CD8-positive, alpha-beta memory T cell (primary cell): ENCODE measurements around the gene COL8A1. TPM values are rescaled to one million over a fixed set of nuclear protein-coding genes. Genes with fewer than 3 reads are reported as not detected.

Experiments
- CTCF ChIA-PET: fragments of 350-600 bp; sonication (Branson Sonifier 250); formaldehyde crosslinking; loops from one replicate; lab custom pipeline; 2021; ENCODE audit warnings: antibody characterized with exemption; lab: Charles Lee
- POLR2A ChIA-PET: fragments of 350-600 bp; sonication (Branson Sonifier 250); formaldehyde crosslinking; loops from one replicate; lab custom pipeline; 2021; ENCODE audit warnings: antibody characterized with exemption; lab: Charles Lee
- DNase-seq, 5 donors: peaks; one replicate each; pipeline versions ENCODE4 v3.0.0 to v3.0.0-alpha.2; 2020 to 2022; ENCODE audit warnings: mixed read lengths in 1 of 5
- H3K27ac ChIP-seq: one replicate; pipeline ENCODE4 v1.7.0; 2013; ENCODE audit warnings: low read depth, mild to moderate bottlenecking, low read length, moderate library complexity
- H3K27me3 ChIP-seq: 2 replicates; pipeline ENCODE4 v1.7.0; 2013; ENCODE audit warnings: low read length, mild to moderate bottlenecking; ENCODE audit not compliant: insufficient read depth, poor library complexity, severe bottlenecking
- H3K36me3 ChIP-seq: 2 replicates; pipeline ENCODE4 v1.7.0; 2013; ENCODE audit warnings: mild to moderate bottlenecking, low read length, moderate library complexity; ENCODE audit not compliant: insufficient read depth
- H3K4me1 ChIP-seq: 2 replicates; pipeline ENCODE4 v1.7.0; 2013; ENCODE audit warnings: mild to moderate bottlenecking, low read length, moderate library complexity; ENCODE audit not compliant: insufficient read depth
- H3K4me3 ChIP-seq: 2 replicates; pipeline ENCODE4 v1.7.0; 2013; ENCODE audit warnings: mild to moderate bottlenecking, low read length
- H3K9me3 ChIP-seq: 2 replicates; pipeline ENCODE4 v1.7.0; 2013; ENCODE audit warnings: mild to moderate bottlenecking, low read length
- H3K27ac Mint-ChIP-seq, 8 donors: one replicate each; pipeline ENCODE4 v1.8.0; 2020 to 2021; ENCODE audit warnings: mixed read lengths in 8 of 8, mild to moderate bottlenecking in 6 of 8, inconsistent platforms in 3 of 8, moderate library complexity in 3 of 8
- H3K27me3 Mint-ChIP-seq, 2 donors: one replicate each; pipeline ENCODE4 v1.8.0; 2020 to 2021; ENCODE audit warnings: mixed read lengths in 2 of 2, mild to moderate bottlenecking in 1 of 2, moderate library complexity in 1 of 2
- H3K36me3 Mint-ChIP-seq, 3 donors: one replicate each; pipeline ENCODE4 v1.8.0; 2020 to 2021; ENCODE audit warnings: mixed read lengths in 3 of 3, inconsistent platforms in 1 of 3, mild to moderate bottlenecking in 1 of 3
- H3K4me1 Mint-ChIP-seq, 3 donors: one replicate each; pipeline ENCODE4 v1.8.0; 2020 to 2021; ENCODE audit warnings: mixed read lengths in 3 of 3, inconsistent platforms in 1 of 3, mild to moderate bottlenecking in 1 of 3
- H3K4me3 Mint-ChIP-seq, 7 donors: one replicate each; pipeline ENCODE4 v1.8.0; 2020 to 2021; ENCODE audit warnings: mixed read lengths in 7 of 7, mild to moderate bottlenecking in 6 of 7, moderate library complexity in 4 of 7, inconsistent platforms in 2 of 7
- H3K9me3 Mint-ChIP-seq, 5 donors: one replicate each; pipeline ENCODE4 v1.8.0; 2020 to 2022; ENCODE audit warnings: mixed read lengths in 5 of 5, mild to moderate bottlenecking in 3 of 5, moderate library complexity in 2 of 5, inconsistent platforms in 1 of 5
- polyA plus RNA-seq: library from polyadenylated mRNA; unstranded; fragments of 300-500 nt; fragmentation: Illumina TruSeq; gene quantifications from one replicate; pipeline ENCODE4 v1.2.3, GENCODE V29; 2021
- total RNA-seq, 2 experiments: library from RNA; stranded (reverse); gene quantifications; one replicate each; pipeline ENCODE4 v1.2.3, GENCODE V29; 2021

Gene COL8A1
- total and polyA plus RNA-seq, 3 experiments from 2014 or later = not detected

GRCh38 chr3:99651531-99651930, 13.1 kb downstream of the COL8A1 start:
- peaks cover 0 to 2% (median 0%) of the 10 kb centered on the region in 5 donors for H3K9me3 Mint-ChIP-seq
- H3K36me3 ChIP-seq = no peaks in the 10 kb centered on the region
- no peak overlapping the region for H3K4me3 Mint-ChIP-seq
- no peaks in the 10 kb centered on the region for H3K27me3 ChIP-seq
- H3K4me1 Mint-ChIP-seq = no peaks in the 10 kb centered on the region
- H3K27me3 Mint-ChIP-seq = peaks cover 0 to 2% of the 10 kb centered on the region in 2 donors
- no peaks in the 10 kb centered on the region for H3K9me3 ChIP-seq
- DNase-seq = no peak
- H3K27ac Mint-ChIP-seq = no peak overlapping the region
- POLR2A ChIA-PET = no interaction called here
- H3K27ac ChIP-seq = no peak overlapping the region
- no peaks in the 10 kb centered on the region for H3K4me1 ChIP-seq
- CTCF ChIA-PET = no interaction called here
- no peak overlapping the region for H3K4me3 ChIP-seq
- H3K36me3 Mint-ChIP-seq = no peaks in the 10 kb centered on the region

DNA sequence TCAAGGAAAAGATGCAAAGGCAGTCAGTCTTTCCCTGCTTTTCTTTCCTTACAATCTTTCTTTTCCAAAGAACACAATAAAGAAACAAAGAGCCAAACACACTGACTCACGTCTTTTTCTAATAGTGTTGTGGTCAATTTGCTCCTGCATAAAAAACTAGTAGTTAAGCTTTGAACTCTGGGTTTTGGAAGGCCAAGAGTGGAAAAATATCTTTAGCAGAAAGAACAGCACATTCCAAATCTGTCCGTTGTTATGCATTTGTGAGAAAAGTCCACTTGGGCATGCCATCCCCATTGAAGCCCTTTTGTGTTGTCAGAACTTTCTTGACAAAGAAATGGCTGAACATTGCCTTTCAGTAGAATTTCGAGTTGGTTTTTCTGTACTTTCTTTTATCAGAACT, 18.2 kb downstream of the COL8A1 start:
- Mint-ChIP-seq H3K4me1 (no peaks in the 10 kb centered on the region), H3K27me3 (peaks cover 0 to 4% of the 10 kb centered on the region in 2 donors)
- CTCF ChIA-PET = no interaction called here

DNA sequence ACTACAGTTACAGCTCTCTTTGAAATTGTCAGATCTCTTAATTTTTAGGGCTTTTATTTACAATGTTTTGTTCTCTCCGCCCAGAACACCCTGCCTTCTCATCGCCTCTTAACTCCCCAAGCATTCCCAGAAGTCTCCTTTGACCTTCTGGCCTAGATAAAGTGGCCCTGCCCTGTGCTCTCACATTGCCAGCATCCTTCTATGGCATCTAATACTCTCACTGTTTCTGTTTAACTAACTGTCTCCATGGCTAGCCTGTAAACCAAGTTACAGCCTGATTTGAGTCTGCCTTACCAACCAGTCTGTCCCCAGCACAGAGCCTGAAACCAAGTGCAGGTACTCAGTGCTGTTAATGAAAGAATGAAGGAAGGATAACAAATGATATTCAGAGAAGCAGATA, 19.9 kb downstream of the COL8A1 start:
- no peak overlapping the region for H3K27ac ChIP-seq
- H3K4me3 ChIP-seq = no peak overlapping the region
- no peak for DNase-seq
- H3K9me3 ChIP-seq = no peaks in the 10 kb centered on the region
- ChIA-PET POLR2A (no interaction called here), CTCF (no interaction called here)
- peaks cover 0 to 3% (median 0%) of the 10 kb centered on the region in 3 donors for H3K36me3 Mint-ChIP-seq
- no peaks in the 10 kb centered on the region for H3K9me3 Mint-ChIP-seq
- peaks cover 0 to 4% of the 10 kb centered on the region in 2 donors for H3K27me3 Mint-ChIP-seq
- H3K27ac Mint-ChIP-seq = no peak overlapping the region
- no peaks in the 10 kb centered on the region for H3K4me1 Mint-ChIP-seq
- H3K36me3 ChIP-seq = no peaks in the 10 kb centered on the region
- H3K4me1 ChIP-seq = no peaks in the 10 kb centered on the region
- H3K27me3 ChIP-seq = no peaks in the 10 kb centered on the region
- no peak overlapping the region for H3K4me3 Mint-ChIP-seq

More for the DNA sequence above, 18.2 kb downstream of the COL8A1 start:
- Histone ChIP-seq H3K4me1 (no peaks in the 10 kb centered on the region), H3K27ac (no peak overlapping the region), H3K4me3 (no peak overlapping the region), H3K9me3 (no peaks in the 10 kb centered on the region), H3K36me3 (no peaks in the 10 kb centered on the region), H3K27me3 (no peaks in the 10 kb centered on the region)
- POLR2A ChIA-PET = no interaction called here
- no peaks in the 10 kb centered on the region for H3K9me3 Mint-ChIP-seq
- H3K36me3 Mint-ChIP-seq = peaks cover 0 to 3% (median 0%) of the 10 kb centered on the region in 3 donors
- no peak for DNase-seq
- H3K27ac Mint-ChIP-seq = no peak overlapping the region
- H3K4me3 Mint-ChIP-seq = no peak overlapping the region

GRCh38 chr3:99659032-99659431, 20.6 kb downstream of the COL8A1 start:
- peaks cover 0 to 3% (median 0%) of the 10 kb centered on the region in 3 donors for H3K36me3 Mint-ChIP-seq

DNA sequence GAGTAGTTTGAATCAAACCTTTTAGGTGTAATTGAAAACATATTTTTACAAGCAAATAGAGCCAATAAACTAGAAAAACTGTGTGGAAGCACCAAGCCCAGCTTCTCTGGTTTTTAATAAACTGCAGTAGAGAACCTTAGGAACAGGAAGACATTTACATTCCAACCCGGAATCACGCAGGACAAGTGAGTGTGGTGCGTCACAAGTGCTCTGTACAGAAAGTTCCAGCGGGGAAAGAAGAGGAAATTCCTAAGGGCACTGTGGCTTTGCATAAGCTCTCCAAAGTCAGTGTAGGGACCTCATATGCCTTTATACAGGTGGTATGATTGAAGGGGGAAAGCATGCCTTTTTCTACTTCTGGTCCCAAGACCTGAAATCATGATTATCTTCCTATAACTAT, 21.6 kb downstream of the COL8A1 start:
- H3K4me1 Mint-ChIP-seq = no peaks in the 10 kb centered on the region
- no peak overlapping the region for H3K27ac ChIP-seq
- no peaks in the 10 kb centered on the region for H3K9me3 ChIP-seq
- peaks cover 0 to 4% of the 10 kb centered on the region in 2 donors for H3K27me3 Mint-ChIP-seq
- H3K27ac Mint-ChIP-seq = no peak overlapping the region
- H3K27me3 ChIP-seq = no peaks in the 10 kb centered on the region
- ChIA-PET POLR2A (no interaction called here), CTCF (no interaction called here)
- peaks cover 0 to 3% (median 0%) of the 10 kb centered on the region in 3 donors for H3K36me3 Mint-ChIP-seq
- no peaks in the 10 kb centered on the region for H3K4me1 ChIP-seq
- DNase-seq = no peak
- no peak overlapping the region for H3K4me3 Mint-ChIP-seq
- H3K4me3 ChIP-seq = no peak overlapping the region
- H3K36me3 ChIP-seq = no peaks in the 10 kb centered on the region
- H3K9me3 Mint-ChIP-seq = no peaks in the 10 kb centered on the region

More at GRCh38 chr3:99659032-99659431, 20.6 kb downstream of the COL8A1 start:
- no peak for DNase-seq
- Histone ChIP-seq H3K4me1 (no peaks in the 10 kb centered on the region), H3K4me3 (no peak overlapping the region), H3K36me3 (no peaks in the 10 kb centered on the region), H3K9me3 (no peaks in the 10 kb centered on the region), H3K27ac (no peak overlapping the region), H3K27me3 (no peaks in the 10 kb centered on the region)
- Mint-ChIP-seq H3K27ac (no peak overlapping the region), H3K4me1 (no peaks in the 10 kb centered on the region), H3K27me3 (peaks cover 0 to 4% of the 10 kb centered on the region in 2 donors), H3K9me3 (no peaks in the 10 kb centered on the region), H3K4me3 (no peak overlapping the region)
- ChIA-PET CTCF (no interaction called here), POLR2A (no interaction called here)

- H3K4me1 Mint-ChIP-seq = no peaks in the 10 kb centered on the region
- H3K27ac Mint-ChIP-seq = no peak overlapping the region
- H3K4me1 ChIP-seq = no peaks in the 10 kb centered on the region
- H3K27me3 Mint-ChIP-seq = peaks cover 4 to 13% of the 10 kb centered on the region in 2 donors
- H3K36me3 ChIP-seq = no peaks in the 10 kb centered on the region
- peaks cover 0 to 3% (median 0%) of the 10 kb centered on the region in 3 donors for H3K36me3 Mint-ChIP-seq
- H3K9me3 ChIP-seq = no peaks in the 10 kb centered on the region
- CTCF ChIA-PET = no interaction called here
- POLR2A ChIA-PET = no interaction called here
- peaks cover 2% of the 10 kb centered on the region for H3K27me3 ChIP-seq
- no peak overlapping the region for H3K4me3 ChIP-seq
- no peak overlapping the region for H3K27ac ChIP-seq
- H3K4me3 Mint-ChIP-seq = no peak overlapping the region
- DNase-seq = no peak
- H3K9me3 Mint-ChIP-seq = no peaks in the 10 kb centered on the region
Observed at GRCh38 chr3:99662838-99663570, 24.6 kb downstream of the COL8A1 start.

DNA sequence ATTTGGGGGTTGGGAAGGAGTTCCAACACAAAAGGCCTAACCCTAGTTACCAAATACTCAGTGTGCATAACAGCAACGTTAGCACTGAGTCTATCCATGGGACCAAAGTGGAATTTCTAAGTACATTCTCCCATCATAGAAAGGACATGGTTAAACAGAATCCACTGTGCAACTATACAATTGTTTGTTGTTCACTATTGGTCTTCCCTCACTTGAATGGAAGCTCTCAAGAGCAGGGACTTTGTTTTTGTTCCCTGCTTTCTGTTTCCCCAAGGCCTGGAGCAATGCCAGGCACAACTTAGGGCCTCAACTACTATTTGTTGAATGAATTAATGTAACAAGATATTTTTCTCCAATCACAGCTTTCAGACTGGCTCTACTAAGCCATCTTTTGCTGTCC, 25.6 kb downstream of the COL8A1 start:
- POLR2A ChIA-PET = no interaction called here
- H3K4me1 ChIP-seq = no peaks in the 10 kb centered on the region
- CTCF ChIA-PET = no interaction called here
- DNase-seq = no peak
- no peak overlapping the region for H3K27ac ChIP-seq
- H3K9me3 ChIP-seq = no peaks in the 10 kb centered on the region
- H3K4me3 ChIP-seq = no peak overlapping the region
- Mint-ChIP-seq H3K9me3 (no peaks in the 10 kb centered on the region), H3K27me3 (peaks cover 0 to 13% of the 10 kb centered on the region in 2 donors), H3K36me3 (no peaks in the 10 kb centered on the region), H3K27ac (no peak overlapping the region), H3K4me3 (no peak overlapping the region), H3K4me1 (no peaks in the 10 kb centered on the region)
- peaks cover 2% of the 10 kb centered on the region for H3K27me3 ChIP-seq
- H3K36me3 ChIP-seq = no peaks in the 10 kb centered on the region

DNA sequence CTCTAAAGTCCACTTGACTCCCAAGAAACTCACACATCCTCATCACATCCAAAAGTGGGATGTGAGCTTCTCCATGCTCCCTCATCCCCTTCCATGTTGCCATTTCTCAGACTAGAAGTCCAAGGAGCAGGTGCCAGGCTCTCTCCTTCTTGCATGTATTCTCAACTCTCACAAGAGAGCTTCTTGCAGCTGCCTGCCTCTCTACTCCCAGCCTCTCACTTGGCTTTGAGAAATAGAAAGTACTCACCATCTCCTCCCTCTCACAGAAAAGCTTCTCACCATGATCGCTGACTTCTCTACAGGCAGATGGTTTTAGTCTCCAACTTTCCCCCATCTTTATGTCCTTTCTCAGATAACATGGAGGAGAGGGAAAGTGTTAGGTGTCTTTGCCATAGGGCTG, 26.6 kb downstream of the COL8A1 start:
- Mint-ChIP-seq H3K4me3 (no peak overlapping the region), H3K36me3 (no peaks in the 10 kb centered on the region), H3K9me3 (no peaks in the 10 kb centered on the region), H3K4me1 (no peaks in the 10 kb centered on the region), H3K27me3 (peaks cover 0 to 13% of the 10 kb centered on the region in 2 donors), H3K27ac (no peak overlapping the region)
- no peaks in the 10 kb centered on the region for H3K4me1 ChIP-seq
- H3K27ac ChIP-seq = no peak overlapping the region
- ChIA-PET CTCF (no interaction called here), POLR2A (no interaction called here)
- DNase-seq = no peak
- no peaks in the 10 kb centered on the region for H3K36me3 ChIP-seq
- peaks cover 2% of the 10 kb centered on the region for H3K27me3 ChIP-seq
- no peaks in the 10 kb centered on the region for H3K9me3 ChIP-seq
- no peak overlapping the region for H3K4me3 ChIP-seq
